ENCODE measurements around the gene TFG. TPM values are rescaled to one million over a fixed set of nuclear protein-coding genes. Genes with fewer than 3 reads are reported as not detected.

The TFG gene
- total RNA-seq, 2 donors from 2014 or later, result 103 to 121 TPM

GRCh38 chr3:100702082-100702979 lies 7.0 kb upstream of the TFG start:
- intact Hi-C loops (cut with DNase I, micrococcal nuclease), result no loop called here
- DNase-seq, result no peak
- ATAC-seq, result no peak

GRCh38 chr3:100702980-100703345 lies 6.3 kb upstream of the TFG start:
- DNase-seq (no peak), ATAC-seq (no peak)
- intact Hi-C loops (cut with DNase I, micrococcal nuclease), result no loop called here

- no peak for ATAC-seq
- intact Hi-C loops (cut with DNase I, micrococcal nuclease), result no loop called here
- no peak for DNase-seq
These were observed 5.4 kb upstream of the TFG start for GRCh38 chr3:100703865-100704264.

- no peak for DNase-seq
- intact Hi-C loops (cut with DNase I, micrococcal nuclease), result no loop called here
- ATAC-seq, result no peak
These were observed 2.9 kb upstream of the TFG start for GRCh38 chr3:100706365-100706764.

GRCh38 chr3:100708644-100708988 lies 678 bp upstream of the TFG start:
- DNase-seq (no peak), ATAC-seq (no peak)
- intact Hi-C loops (cut with DNase I, micrococcal nuclease), result no loop called here

- intact Hi-C loops (cut with DNase I, micrococcal nuclease), result no loop called here
- DNase-seq (peak; percentile 38 to 53), ATAC-seq (peak; percentile 45)
These were observed 557 bp downstream of the TFG start for GRCh38 chr3:100709842-100710260.

- ATAC-seq, result peak; percentile 63
- intact Hi-C loops (cut with DNase I, micrococcal nuclease), result no loop called here
- peak; percentile 78 to 79 for DNase-seq
These were observed 1.1 kb downstream of the TFG start for GRCh38 chr3:100710261-100710968.

- ATAC-seq, result no peak
- DNase-seq, result no peak
- intact Hi-C loops (cut with DNase I, micrococcal nuclease), result no loop called here
These were observed 5.9 kb downstream of the TFG start for GRCh38 chr3:100715176-100715575.

GRCh38 chr3:100717063-100717462 lies 7.8 kb downstream of the TFG start:
- intact Hi-C loops (cut with DNase I, micrococcal nuclease), result no loop called here

GRCh38 chr3:100717637-100718487 lies 8.6 kb downstream of the TFG start:
- intact Hi-C loops (cut with DNase I, micrococcal nuclease), result no loop called here
- no peak for DNase-seq
- ATAC-seq, result no peak

More at GRCh38 chr3:100717063-100717462, 7.8 kb downstream of the TFG start:
- DNase-seq (no peak), ATAC-seq (no peak)

- DNase-seq (no peak), ATAC-seq (no peak)
- intact Hi-C loops (cut with DNase I, micrococcal nuclease), result no loop called here
These were observed 9.8 kb downstream of the TFG start for GRCh38 chr3:100719136-100719535.

GRCh38 chr3:100720426-100720825 lies 11.1 kb downstream of the TFG start:
- intact Hi-C loops (cut with DNase I, micrococcal nuclease), result no loop called here
- DNase-seq (no peak), ATAC-seq (no peak)

- DNase-seq (no peak), ATAC-seq (peak; percentile 17)
- intact Hi-C loops (cut with DNase I, micrococcal nuclease), result no loop called here
These were observed 16.7 kb downstream of the TFG start for GRCh38 chr3:100725935-100726513.

GRCh38 chr3:100726706-100727105 lies 17.4 kb downstream of the TFG start:
- ATAC-seq, result no peak
- intact Hi-C loops (cut with DNase I, micrococcal nuclease), result no loop called here
- no peak for DNase-seq

- ATAC-seq (no peak), DNase-seq (no peak)
- intact Hi-C loops (cut with DNase I, micrococcal nuclease), result no loop called here
These were observed 21.2 kb downstream of the TFG start for GRCh38 chr3:100730524-100730923.

- intact Hi-C loops (cut with DNase I, micrococcal nuclease), result no loop called here
- DNase-seq, result no peak
- ATAC-seq, result no peak
These were observed 23.1 kb downstream of the TFG start for GRCh38 chr3:100732435-100732834.

GRCh38 chr3:100737334-100737733 lies 28.0 kb downstream of the TFG start:
- DNase-seq (no peak), ATAC-seq (peak; percentile 45)
- intact Hi-C loops (cut with DNase I, micrococcal nuclease), result no loop called here

GRCh38 chr3:100740207-100740606 lies 30.9 kb downstream of the TFG start:
- intact Hi-C loops (cut with DNase I, micrococcal nuclease), result no loop called here
- no peak for DNase-seq
- ATAC-seq, result no peak

- ATAC-seq (no peak), DNase-seq (no peak)
- intact Hi-C loops (cut with DNase I, micrococcal nuclease), result no loop called here
These were observed 34.2 kb downstream of the TFG start for GRCh38 chr3:100743535-100743934.

All from left colon (tissue), 2 donors.